IPS-NIHi7 (cell line): ENCODE measurements around the gene FOXK1.

Experiments used
- DNase-seq: peaks from one replicate; pipeline ENCODE4 v3.0.0; 2012; ENCODE audit warnings: mixed read lengths; ENCODE audit errors: extremely low spot score

Gene FOXK1

GRCh38 chr7:4818000-4818794, 136.1 kb downstream of the FOXK1 start:
- no peak for DNase-seq

GRCh38 chr7:4819560-4820404, 137.7 kb downstream of the FOXK1 start:
- DNase-seq = no peak

- no peak for DNase-seq
Measured at GRCh38 chr7:4820405-4820966, 138.4 kb downstream of the FOXK1 start.
